Peyer's patch (tissue), 4 donors: ENCODE data around the gene PSD. TPM values are rescaled to one million over a fixed set of nuclear protein-coding genes. Genes with fewer than 3 reads are reported as not detected.
A peak's percentile ranks its signal among the peaks of the same experiment; 100 is the strongest.

ENCODE experiments used
- DNase-seq, 3 donors: peaks; one replicate each; pipeline ENCODE4 v3.0.0-alpha.2; 2017 to 2019
- H3K27ac ChIP-seq, 4 donors: fragments of 200-600 bp; sonication (generic); one replicate each; pipeline ENCODE4 v1.5.1; 2016 to 2019
- H3K27me3 ChIP-seq, 2 donors: fragments of 200-600 bp; sonication (generic); one replicate each; pipeline ENCODE4 v1.5.1; 2019
- H3K36me3 ChIP-seq, 3 donors: fragments of 200-600 bp; sonication (generic); one replicate each; pipeline ENCODE4 v1.5.1; 2016 to 2019
- H3K4me1 ChIP-seq, 4 donors: fragments of 200-600 bp; sonication (generic); one replicate each; pipeline ENCODE4 v1.5.1; 2016 to 2019
- H3K4me3 ChIP-seq, 4 donors: fragments of 200-600 bp; sonication (generic); 1 replicate in 3 of 4; 2 replicates in 1 of 4; pipeline ENCODE4 v1.5.1; 2016 to 2019; ENCODE audit warnings: mild to moderate bottlenecking in 1 of 4
- H3K9me3 ChIP-seq, 4 donors: fragments of 200-600 bp; sonication (generic); one replicate each; pipeline ENCODE4 v1.5.1; 2016 to 2019; ENCODE audit warnings: mild to moderate bottlenecking in 1 of 4
- CTCF ChIP-seq, 6 experiments: fragments of 450-650 bp in 4 of 6; fragments of 200-600 bp in 2 of 6; sonication (generic) in 1 of 6; IDR thresholded peaks; one replicate each; pipeline ENCODE4 v1.5.1; 2017 to 2019; ENCODE audit warnings: antibody characterized with exemption in 6 of 6, mild to moderate bottlenecking in 3 of 6, moderate library complexity in 1 of 6
- POLR2A ChIP-seq, 2 donors: fragments of 450-650 bp; IDR thresholded peaks; one replicate each; pipeline ENCODE4 v1.5.1; 2017; ENCODE audit warnings: antibody characterized with exemption in 2 of 2, mild to moderate bottlenecking in 2 of 2, moderate library complexity in 2 of 2
- total RNA-seq, 4 donors: library from RNA; depleted of rRNA; stranded (reverse); fragments of >200 nt; gene quantifications; one replicate each; pipeline ENCODE4 v1.1.0, GENCODE V29; 2016

Gene PSD
- total RNA-seq, 4 donors from 2014 or later: 1.6 to 14.3 (median 6.3) TPM; not detected in 1

- H3K27ac ChIP-seq: peak overlapping the region; percentile 83 to 87 (median 85)
- H3K4me3 ChIP-seq: peak overlapping the region; percentile 71 to 95 (median 82)
- no peaks in the 10 kb centered on the region for H3K27me3 ChIP-seq
- H3K4me1 ChIP-seq: peaks cover 0 to 6% (median 0%) of the 10 kb centered on the region in 4 donors
- DNase-seq: peak; percentile 86 to 96 (median 93)
- H3K9me3 ChIP-seq: no peaks in the 10 kb centered on the region
- TF ChIP-seq CTCF (IDR thresholded peaks at IDR 0.05) (no peak), POLR2A (IDR thresholded peaks at IDR 0.05) (no peak)
- no peaks in the 10 kb centered on the region for H3K36me3 ChIP-seq
These were observed 30.9 kb upstream of the PSD start for GRCh38 chr10:102449321-102450123.

- no peak for DNase-seq
- no peak overlapping the region for H3K27ac ChIP-seq
- no peaks in the 10 kb centered on the region for H3K9me3 ChIP-seq
- no peaks in the 10 kb centered on the region for H3K4me1 ChIP-seq
- no peak for TF ChIP-seq POLR2A (IDR thresholded peaks at IDR 0.05)
- no peak for TF ChIP-seq CTCF (IDR thresholded peaks at IDR 0.05)
- no peaks in the 10 kb centered on the region for H3K27me3 ChIP-seq
- H3K36me3 ChIP-seq: no peaks in the 10 kb centered on the region
- no peak overlapping the region for H3K4me3 ChIP-seq
These were observed 26.3 kb upstream of the PSD start for GRCh38 chr10:102444851-102445250.

GRCh38 chr10:102438374-102438773 lies 19.8 kb upstream of the PSD start:
- no peaks in the 10 kb centered on the region for H3K36me3 ChIP-seq
- no peak overlapping the region for H3K27ac ChIP-seq
- TF ChIP-seq POLR2A (IDR thresholded peaks at IDR 0.05) (no peak), CTCF (IDR thresholded peaks at IDR 0.05) (no peak)
- no peak overlapping the region for H3K4me3 ChIP-seq
- DNase-seq: no peak
- H3K4me1 ChIP-seq: peaks cover 0 to 24% (median 0%) of the 10 kb centered on the region in 4 donors
- no peaks in the 10 kb centered on the region for H3K27me3 ChIP-seq
- H3K9me3 ChIP-seq: no peaks in the 10 kb centered on the region

GRCh38 chr10:102437515-102437914 lies 18.9 kb upstream of the PSD start:
- TF ChIP-seq CTCF (IDR thresholded peaks at IDR 0.05): no peak
- no peak for TF ChIP-seq POLR2A (IDR thresholded peaks at IDR 0.05)
- H3K4me3 ChIP-seq: no peak overlapping the region
- peaks cover 0 to 30% (median 0%) of the 10 kb centered on the region in 4 donors for H3K4me1 ChIP-seq
- no peaks in the 10 kb centered on the region for H3K27me3 ChIP-seq
- no peak overlapping the region for H3K27ac ChIP-seq
- no peaks in the 10 kb centered on the region for H3K9me3 ChIP-seq
- no peak for DNase-seq
- H3K36me3 ChIP-seq: no peaks in the 10 kb centered on the region

- peak in 1 of 3 donors; percentile 61 for DNase-seq
These were observed 17.7 kb upstream of the PSD start for GRCh38 chr10:102436312-102436711.

More at GRCh38 chr10:102436312-102436711, 17.7 kb upstream of the PSD start:
- no peaks in the 10 kb centered on the region for H3K9me3 ChIP-seq
- H3K36me3 ChIP-seq: no peaks in the 10 kb centered on the region
- TF ChIP-seq POLR2A (IDR thresholded peaks at IDR 0.05): no peak
- TF ChIP-seq CTCF (IDR thresholded peaks at IDR 0.05): no peak
- H3K27me3 ChIP-seq: no peaks in the 10 kb centered on the region
- H3K4me1 ChIP-seq: peaks cover 0 to 38% (median 2%) of the 10 kb centered on the region in 4 donors
- H3K27ac ChIP-seq: peak overlapping the region in 1 of 4 donors; percentile 60
- H3K4me3 ChIP-seq: peak overlapping the region in 3 of 4 donors; percentile 37 to 44 (median 41)
